Measurements from ENCODE around the gene HOXB13. TPM values are rescaled to one million over a fixed set of nuclear protein-coding genes. Genes with fewer than 3 reads are reported as not detected.

HOXB13 gene
- total RNA-seq, 6 experiments from 2014 or later: not detected

DNA sequence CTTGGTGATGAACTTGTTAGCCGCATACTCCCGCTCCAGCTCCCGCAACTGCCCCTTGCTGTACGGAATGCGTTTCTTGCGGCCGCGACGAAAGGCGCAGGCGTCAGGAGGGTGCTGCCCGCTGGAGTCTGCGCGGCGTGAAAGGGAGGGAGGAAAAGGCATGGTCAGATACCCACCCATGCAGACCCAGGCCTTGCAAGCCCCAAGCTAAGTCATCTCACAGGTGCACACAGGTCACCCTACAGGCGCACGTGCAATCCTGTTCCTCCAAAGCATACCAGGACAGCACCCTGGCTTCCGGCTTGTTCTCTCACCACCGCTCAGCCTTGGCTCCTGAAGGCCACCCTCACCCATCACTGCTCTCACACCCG, 1.6 kb downstream of the HOXB13 start:
- Mint-ChIP-seq H3K4me3 (no peak overlapping the region), H3K9me3 (no peaks in the 10 kb centered on the region), H3K27ac (no peak overlapping the region)

DNA sequence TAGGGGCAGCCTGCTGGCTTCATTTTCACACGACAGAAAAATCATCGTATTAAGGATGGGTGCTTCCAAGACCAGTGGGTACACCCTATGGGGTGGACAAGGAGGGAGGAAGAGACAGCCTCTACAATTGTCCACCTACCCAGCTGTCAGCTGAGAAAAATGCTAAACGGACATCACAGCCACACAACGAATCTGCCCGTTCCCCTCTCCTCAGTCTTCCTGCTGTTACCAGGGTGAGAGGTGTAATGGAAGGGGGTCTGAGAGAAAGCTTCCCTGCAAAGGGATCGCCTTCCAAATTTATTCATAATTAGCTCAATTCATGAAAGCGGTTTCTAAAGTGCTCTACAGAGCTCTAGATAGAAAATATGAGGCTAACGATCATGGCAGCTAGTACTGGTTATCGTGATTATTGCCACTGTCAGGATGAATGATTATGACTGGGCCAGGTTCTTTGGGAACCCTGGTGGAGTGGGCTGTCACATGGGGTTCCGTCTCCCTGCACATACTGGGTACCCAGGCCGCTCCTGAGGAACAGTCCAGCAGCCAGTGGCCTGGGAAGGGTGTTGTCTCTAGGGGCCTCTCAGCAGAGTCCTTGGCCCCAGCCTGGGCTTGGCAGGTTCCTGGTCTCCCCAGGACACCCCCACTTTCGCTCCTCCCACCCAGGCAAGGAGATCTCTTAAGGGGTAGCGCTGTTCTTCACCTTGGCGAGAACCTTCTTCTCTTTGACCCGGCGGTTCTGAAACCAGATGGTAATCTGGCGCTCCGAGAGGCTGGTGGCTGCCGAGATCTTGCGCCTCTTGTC, 2.2 kb downstream of the HOXB13 start:
- Mint-ChIP-seq H3K27me3 (ENCODE audit: insufficient read depth) (peaks cover 82% of the 10 kb centered on the region), H3K4me1 (ENCODE audit: low read depth) (peaks cover 22% of the 10 kb centered on the region), H3K9me3 (no peaks in the 10 kb centered on the region), H3K27ac (no peak overlapping the region), H3K4me3 (no peak overlapping the region), H3K36me3 (ENCODE audit: low read depth) (no peaks in the 10 kb centered on the region)
- TF ChIP-seq, protein P1, sequence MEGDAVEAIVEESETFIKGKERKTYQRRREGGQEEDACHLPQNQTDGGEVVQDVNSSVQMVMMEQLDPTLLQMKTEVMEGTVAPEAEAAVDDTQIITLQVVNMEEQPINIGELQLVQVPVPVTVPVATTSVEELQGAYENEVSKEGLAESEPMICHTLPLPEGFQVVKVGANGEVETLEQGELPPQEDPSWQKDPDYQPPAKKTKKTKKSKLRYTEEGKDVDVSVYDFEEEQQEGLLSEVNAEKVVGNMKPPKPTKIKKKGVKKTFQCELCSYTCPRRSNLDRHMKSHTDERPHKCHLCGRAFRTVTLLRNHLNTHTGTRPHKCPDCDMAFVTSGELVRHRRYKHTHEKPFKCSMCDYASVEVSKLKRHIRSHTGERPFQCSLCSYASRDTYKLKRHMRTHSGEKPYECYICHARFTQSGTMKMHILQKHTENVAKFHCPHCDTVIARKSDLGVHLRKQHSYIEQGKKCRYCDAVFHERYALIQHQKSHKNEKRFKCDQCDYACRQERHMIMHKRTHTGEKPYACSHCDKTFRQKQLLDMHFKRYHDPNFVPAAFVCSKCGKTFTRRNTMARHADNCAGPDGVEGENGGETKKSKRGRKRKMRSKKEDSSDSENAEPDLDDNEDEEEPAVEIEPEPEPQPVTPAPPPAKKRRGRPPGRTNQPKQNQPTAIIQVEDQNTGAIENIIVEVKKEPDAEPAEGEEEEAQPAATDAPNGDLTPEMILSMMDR (IDR thresholded peaks at IDR 0.05): no peak
- no peak for DNase-seq

More for the DNA sequence above, 1.6 kb downstream of the HOXB13 start:
- Mint-ChIP-seq H3K27me3 (ENCODE audit: insufficient read depth) (peaks cover 83% of the 10 kb centered on the region), H3K36me3 (ENCODE audit: low read depth) (no peaks in the 10 kb centered on the region), H3K4me1 (ENCODE audit: low read depth) (peaks cover 22% of the 10 kb centered on the region)
- TF ChIP-seq, protein P1 (IDR thresholded peaks at IDR 0.05): no peak
- DNase-seq: no peak

- peak overlapping the region; percentile 53; the same call in 1 of the 2 replicates for H3K4me3 Mint-ChIP-seq
- no peak overlapping the region for H3K27ac Mint-ChIP-seq
- peaks cover 22% of the 10 kb centered on the region for H3K4me1 Mint-ChIP-seq (ENCODE audit: low read depth)
- DNase-seq: no peak
- TF ChIP-seq, protein P1 (IDR thresholded peaks at IDR 0.05): no peak
- H3K27me3 Mint-ChIP-seq (ENCODE audit: insufficient read depth): peaks cover 79% of the 10 kb centered on the region
- H3K36me3 Mint-ChIP-seq (ENCODE audit: low read depth): no peaks in the 10 kb centered on the region
- H3K9me3 Mint-ChIP-seq: no peaks in the 10 kb centered on the region
Observed at GRCh38 chr17:48725288-48726064, 3.1 kb downstream of the HOXB13 start.

- no peak for DNase-seq
- Mint-ChIP-seq H3K4me1 (ENCODE audit: low read depth) (peaks cover 22% of the 10 kb centered on the region), H3K4me3 (peak overlapping the region; percentile 53; the same call in 1 of the 2 replicates), H3K27ac (no peak overlapping the region), H3K9me3 (no peaks in the 10 kb centered on the region), H3K27me3 (ENCODE audit: insufficient read depth) (peaks cover 80% of the 10 kb centered on the region), H3K36me3 (ENCODE audit: low read depth) (no peaks in the 10 kb centered on the region)
- TF ChIP-seq, protein P1 (IDR thresholded peaks at IDR 0.05): no peak
Observed at GRCh38 chr17:48725004-48725287, 3.6 kb downstream of the HOXB13 start.

DNA sequence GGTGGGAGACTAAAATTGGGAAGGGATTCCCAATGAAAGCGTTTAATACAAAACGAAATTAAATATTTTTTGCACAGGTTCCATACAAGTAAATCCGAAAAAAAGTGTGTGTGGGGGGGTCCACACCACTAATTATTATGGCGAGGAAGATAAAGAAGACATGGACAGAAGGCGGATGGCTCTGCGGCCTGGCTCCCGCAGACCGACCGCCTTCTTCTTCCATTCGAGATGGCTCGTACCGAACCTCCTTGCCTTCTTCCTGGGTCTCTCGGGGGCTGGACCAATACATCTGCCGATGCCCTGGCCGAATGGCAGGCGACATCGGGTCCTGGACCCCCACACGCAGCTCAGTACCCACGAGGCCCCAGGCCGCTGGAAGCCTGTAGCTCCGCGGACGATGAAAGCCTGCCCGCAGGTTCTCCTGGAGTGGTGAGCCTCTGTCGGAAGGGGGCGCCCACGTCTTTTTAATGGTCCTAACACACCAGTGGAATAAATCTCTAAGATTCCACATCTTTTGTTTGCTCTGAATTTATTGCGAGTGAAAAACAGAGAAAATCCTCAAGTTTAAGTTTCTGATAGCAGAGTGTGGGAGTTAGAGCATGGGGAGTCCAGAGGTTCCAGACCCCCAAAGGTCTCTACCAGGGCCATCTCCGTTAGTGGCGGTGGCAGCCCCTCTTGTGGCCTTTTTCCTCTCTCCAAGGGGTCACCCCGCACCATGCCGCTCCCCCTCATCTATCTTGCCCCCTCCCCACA, 4.1 kb downstream of the HOXB13 start:
- TF ChIP-seq, protein P1 (IDR thresholded peaks at IDR 0.05): peak; percentile 85
- H3K4me1 Mint-ChIP-seq (ENCODE audit: low read depth): peaks cover 22% of the 10 kb centered on the region
- DNase-seq: peak; percentile 73
- no peaks in the 10 kb centered on the region for H3K36me3 Mint-ChIP-seq (ENCODE audit: low read depth)
- no peaks in the 10 kb centered on the region for H3K9me3 Mint-ChIP-seq
- H3K27ac Mint-ChIP-seq: no peak overlapping the region
- peaks cover 79% of the 10 kb centered on the region for H3K27me3 Mint-ChIP-seq (ENCODE audit: insufficient read depth)
- peak overlapping the region; percentile 54 for H3K4me3 Mint-ChIP-seq
